Ishikawa (cell line): ENCODE measurements around the gene TMEM242.

Experiments used
- CREB1 ChIP-seq: IDR thresholded peaks from 2 replicates; pipeline ENCODE4 v1.6.1; 2012; ENCODE audit warnings: low read depth
- EP300 ChIP-seq: IDR thresholded peaks from 2 replicates; pipeline ENCODE4 v1.6.1; 2012; ENCODE audit warnings: borderline replicate concordance
- FOXM1 ChIP-seq: IDR thresholded peaks from 2 replicates; pipeline ENCODE4 v1.6.1; 2012; ENCODE audit warnings: low read depth, borderline replicate concordance
- NFIC ChIP-seq: IDR thresholded peaks from 2 replicates; pipeline ENCODE4 v1.6.1; 2012
- RAD21 ChIP-seq: IDR thresholded peaks from 2 replicates; pipeline ENCODE4 v1.6.1; 2012; ENCODE audit warnings: low read depth
- TAF1 ChIP-seq: IDR thresholded peaks from 2 replicates; pipeline ENCODE4 v1.6.1; 2012; ENCODE audit warnings: low read depth, mild to moderate bottlenecking
- TCF12 ChIP-seq: IDR thresholded peaks from 2 replicates; pipeline ENCODE4 v1.6.1; 2012; ENCODE audit warnings: low read depth
- TEAD4 ChIP-seq: IDR thresholded peaks from 2 replicates; pipeline ENCODE4 v1.6.1; 2012
- USF1 ChIP-seq: IDR thresholded peaks from 2 replicates; pipeline ENCODE4 v1.6.1; 2012
- YY1 ChIP-seq: IDR thresholded peaks from 2 replicates; pipeline ENCODE4 v1.6.1; 2012; ENCODE audit warnings: low read depth
- TF ChIP-seq, protein P1 (sequence below): IDR thresholded peaks from 2 replicates; pipeline ENCODE4 v1.6.1; 2012
- TF ChIP-seq, protein P2 (sequence below): IDR thresholded peaks from 2 replicates; pipeline ENCODE4 v1.6.1; 2012; ENCODE audit warnings: low read depth, mild to moderate bottlenecking

DNA sequence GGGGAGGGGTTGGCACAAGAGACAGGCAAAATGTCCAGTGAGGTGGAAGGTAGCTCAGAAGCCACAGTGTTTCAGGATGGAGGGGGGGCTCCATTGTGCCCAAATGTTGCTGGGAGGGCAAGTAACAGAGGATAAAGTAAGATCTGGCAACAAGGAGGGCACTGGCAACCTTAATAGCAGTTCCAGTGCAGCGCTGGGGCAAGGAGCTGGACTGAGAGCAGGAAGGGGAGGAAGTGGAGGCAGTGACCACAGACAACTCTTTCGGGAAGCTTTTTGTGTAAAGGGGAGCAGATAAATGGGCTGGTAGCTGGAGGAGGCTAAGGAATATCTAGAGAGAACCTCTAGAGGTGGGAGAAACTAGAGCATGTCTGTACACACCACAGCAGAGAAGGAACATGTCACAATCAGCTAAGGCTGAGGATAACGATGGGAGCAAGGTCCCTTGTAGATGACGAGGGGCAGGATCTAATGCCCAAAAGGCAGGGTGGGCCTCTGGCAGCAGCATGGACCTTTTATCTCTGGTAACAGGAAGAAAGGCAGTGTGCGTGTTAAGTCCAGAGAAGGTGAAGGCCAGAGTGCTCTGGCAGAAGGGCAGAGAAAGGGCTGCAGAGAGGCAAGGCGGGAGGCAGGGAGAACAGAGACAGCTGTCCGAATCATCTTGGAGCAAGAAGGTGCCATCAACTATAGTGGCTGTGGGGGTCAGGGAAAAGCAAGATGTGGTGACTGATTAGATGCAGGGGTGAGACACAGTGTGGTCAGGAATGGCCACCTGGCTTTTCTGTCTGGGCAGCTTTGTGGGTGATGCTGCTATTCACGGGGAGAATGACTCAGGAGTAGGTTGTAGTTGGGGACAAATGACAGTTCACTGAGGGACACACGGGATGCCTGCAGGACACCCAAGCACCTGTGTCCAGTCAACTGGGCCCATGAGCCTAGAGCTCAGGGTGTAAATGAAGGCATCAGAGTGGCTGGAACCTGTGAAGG is 17.4 kb downstream of the TMEM242 start:
- no peak for TF ChIP-seq TAF1
- no peak for TF ChIP-seq FOXM1
- TF ChIP-seq, protein P1, sequence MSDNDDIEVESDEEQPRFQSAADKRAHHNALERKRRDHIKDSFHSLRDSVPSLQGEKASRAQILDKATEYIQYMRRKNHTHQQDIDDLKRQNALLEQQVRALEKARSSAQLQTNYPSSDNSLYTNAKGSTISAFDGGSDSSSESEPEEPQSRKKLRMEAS, result no peak
- TF ChIP-seq TEAD4, result no peak
- no peak for TF ChIP-seq RAD21
- no peak for TF ChIP-seq TCF12
- TF ChIP-seq NFIC, result no peak
- TF ChIP-seq YY1, result no peak
- no peak for TF ChIP-seq CREB1
- TF ChIP-seq, protein P2, sequence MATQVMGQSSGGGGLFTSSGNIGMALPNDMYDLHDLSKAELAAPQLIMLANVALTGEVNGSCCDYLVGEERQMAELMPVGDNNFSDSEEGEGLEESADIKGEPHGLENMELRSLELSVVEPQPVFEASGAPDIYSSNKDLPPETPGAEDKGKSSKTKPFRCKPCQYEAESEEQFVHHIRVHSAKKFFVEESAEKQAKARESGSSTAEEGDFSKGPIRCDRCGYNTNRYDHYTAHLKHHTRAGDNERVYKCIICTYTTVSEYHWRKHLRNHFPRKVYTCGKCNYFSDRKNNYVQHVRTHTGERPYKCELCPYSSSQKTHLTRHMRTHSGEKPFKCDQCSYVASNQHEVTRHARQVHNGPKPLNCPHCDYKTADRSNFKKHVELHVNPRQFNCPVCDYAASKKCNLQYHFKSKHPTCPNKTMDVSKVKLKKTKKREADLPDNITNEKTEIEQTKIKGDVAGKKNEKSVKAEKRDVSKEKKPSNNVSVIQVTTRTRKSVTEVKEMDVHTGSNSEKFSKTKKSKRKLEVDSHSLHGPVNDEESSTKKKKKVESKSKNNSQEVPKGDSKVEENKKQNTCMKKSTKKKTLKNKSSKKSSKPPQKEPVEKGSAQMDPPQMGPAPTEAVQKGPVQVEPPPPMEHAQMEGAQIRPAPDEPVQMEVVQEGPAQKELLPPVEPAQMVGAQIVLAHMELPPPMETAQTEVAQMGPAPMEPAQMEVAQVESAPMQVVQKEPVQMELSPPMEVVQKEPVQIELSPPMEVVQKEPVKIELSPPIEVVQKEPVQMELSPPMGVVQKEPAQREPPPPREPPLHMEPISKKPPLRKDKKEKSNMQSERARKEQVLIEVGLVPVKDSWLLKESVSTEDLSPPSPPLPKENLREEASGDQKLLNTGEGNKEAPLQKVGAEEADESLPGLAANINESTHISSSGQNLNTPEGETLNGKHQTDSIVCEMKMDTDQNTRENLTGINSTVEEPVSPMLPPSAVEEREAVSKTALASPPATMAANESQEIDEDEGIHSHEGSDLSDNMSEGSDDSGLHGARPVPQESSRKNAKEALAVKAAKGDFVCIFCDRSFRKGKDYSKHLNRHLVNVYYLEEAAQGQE, result no peak
- TF ChIP-seq USF1, result no peak
- no peak for TF ChIP-seq EP300
